ENCODE results near the gene ZSCAN23. TPM values are rescaled to one million over a fixed set of nuclear protein-coding genes. Genes with fewer than 3 reads are reported as not detected.

The ZSCAN23 gene
- total RNA-seq = 0.10 TPM in 1 of 2 replicates, not detected in the other

DNA sequence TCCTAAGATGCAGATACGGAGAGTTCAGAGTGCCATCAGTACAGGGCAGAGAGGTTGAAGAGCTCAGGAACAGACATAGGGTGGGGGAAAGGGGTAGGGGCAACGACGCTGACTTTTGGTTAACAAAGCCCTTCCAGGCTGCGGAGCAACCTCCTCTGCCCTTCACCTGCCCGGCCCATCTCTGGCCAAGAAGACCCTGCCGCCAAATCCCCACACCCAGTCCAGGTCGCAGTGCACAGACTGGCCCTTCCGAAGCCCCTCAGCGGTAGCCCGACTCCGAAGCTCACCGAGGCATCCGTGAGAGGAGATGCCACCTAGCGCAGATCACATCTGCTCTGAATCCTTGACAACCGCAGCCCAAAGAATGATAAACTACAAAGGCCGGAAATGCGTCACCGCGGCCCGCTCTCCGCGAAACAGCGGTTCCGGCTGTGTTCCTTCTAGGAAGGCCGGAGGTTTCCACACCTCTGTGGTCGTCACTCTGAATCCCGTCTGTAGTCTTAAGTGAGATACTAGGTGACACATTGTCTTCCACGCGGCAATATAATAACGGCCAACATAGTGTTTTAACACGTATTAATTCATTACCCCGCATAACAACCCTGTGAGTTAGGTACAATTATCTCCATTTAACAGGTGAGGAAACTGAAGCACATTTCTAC lies at the start of gene ZSCAN23:
Gene ZSCAN23, minus strand, starts transcription at position 380 of the 662 bp plus-strand sequence. CDS start 7,225 bp downstream, outside the sequence.

DNA sequence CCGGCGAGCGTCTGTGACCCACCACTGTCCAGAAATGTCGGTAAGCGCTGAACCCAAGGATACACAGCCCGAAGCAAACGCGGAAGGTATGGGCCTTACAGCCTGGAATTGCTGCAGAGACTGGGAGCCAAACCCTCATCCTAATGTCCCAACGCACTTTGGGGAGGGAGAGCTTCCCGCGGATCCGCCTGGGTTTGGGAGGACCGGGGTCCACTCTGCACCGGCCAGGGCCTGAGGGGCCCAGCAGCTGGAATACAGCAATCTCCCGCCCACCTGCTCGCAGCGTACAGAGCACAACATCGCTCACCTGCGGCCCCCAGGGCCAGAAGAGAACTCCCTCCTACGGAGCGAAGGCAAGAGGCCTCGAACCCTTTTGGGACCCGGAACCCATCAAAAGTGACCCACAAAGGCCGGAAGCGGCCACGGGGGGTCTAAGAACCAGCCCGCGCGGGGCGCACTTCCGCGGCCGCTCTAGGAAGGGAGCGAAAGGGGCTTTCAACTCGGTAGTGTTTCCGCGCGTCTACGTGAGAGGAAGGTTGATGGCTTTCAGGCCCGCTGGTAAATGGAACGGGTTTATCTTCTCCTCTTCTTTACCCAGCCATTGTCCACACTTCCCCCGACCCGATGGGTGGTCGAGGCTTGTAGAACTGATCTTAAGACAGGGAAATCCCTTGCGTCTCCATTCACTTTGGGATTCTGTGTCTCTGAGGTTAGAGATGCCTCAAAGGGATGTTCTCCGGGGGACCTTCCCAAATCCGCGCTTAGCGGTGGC lies 43.8 kb downstream of the ZSCAN23 start, which contains the start of gene ZSCAN12:
Gene ZSCAN12, minus strand, starts transcription at position 398 of the 772 bp plus-strand sequence. CDS start 1,342 bp downstream, outside the sequence.

Other genes starting within 250 kb of the ZSCAN23 start
- gene ZSCAN9, start 218.2 kb downstream of the ZSCAN23 start, total RNA-seq = 7.2 and 8.0 TPM in 2 replicates
- gene ZKSCAN4, start 191.2 kb downstream of the ZSCAN23 start, total RNA-seq = 2.1 TPM in 2 replicates
- 0.53 and 1.3 TPM in 2 replicates for gene NKAPL, start 184.2 kb downstream of the ZSCAN23 start, total RNA-seq
- gene ZSCAN26, start 176.3 kb downstream of the ZSCAN23 start, total RNA-seq = 7.6 and 18.6 TPM in 2 replicates
- gene PGBD1, start 161.9 kb downstream of the ZSCAN23 start, total RNA-seq = 6.7 and 8.0 TPM in 2 replicates
- 9.1 and 9.3 TPM in 2 replicates for gene ZSCAN31, start 107.3 kb downstream of the ZSCAN23 start, total RNA-seq
- gene ZKSCAN3, start 93.5 kb downstream of the ZSCAN23 start, total RNA-seq = 2.6 and 3.1 TPM in 2 replicates
- 2.1 and 2.5 TPM in 2 replicates for gene ZSCAN12, start 43.7 kb downstream of the ZSCAN23 start, total RNA-seq
- not detected in 2 replicates for gene GPX6, start 72.3 kb upstream of the ZSCAN23 start, total RNA-seq
- gene GPX5, start 82.4 kb upstream of the ZSCAN23 start, total RNA-seq = not detected in 2 replicates